Measurements from ENCODE around the gene CACNA2D3.

- TF ChIP-seq CTCF (IDR thresholded peaks at IDR 0.05) (no peak), POLR2A (IDR thresholded peaks at IDR 0.05) (no peak)
These were observed 996.1 kb downstream of the CACNA2D3 start for GRCh38 chr3:55118451-55118850.
